ENCODE measurements around the gene CHIC2. TPM values are rescaled to one million over a fixed set of nuclear protein-coding genes. Genes with fewer than 3 reads are reported as not detected.

CHIC2 gene
- total and polyA plus RNA-seq, 2 experiments from 2014 or later: 111 to 137 TPM

DNA sequence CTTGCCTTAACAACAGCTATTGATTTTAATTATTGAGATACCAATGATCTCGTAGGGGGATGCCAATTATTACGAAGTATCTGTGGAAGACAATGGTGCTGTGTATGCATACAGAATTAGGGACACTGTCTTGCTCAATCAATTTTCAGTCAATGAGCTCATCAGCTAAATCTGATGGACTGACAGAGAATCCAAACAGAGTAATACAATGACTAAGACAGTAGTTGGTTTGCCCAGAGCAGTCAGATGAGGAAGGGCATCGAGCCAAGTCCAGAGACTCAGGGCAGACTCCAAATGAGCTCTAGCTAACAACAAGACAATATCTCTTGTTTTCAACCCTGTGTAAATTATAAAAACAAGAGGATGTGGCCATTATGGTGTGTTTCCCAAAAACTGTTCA lies 20.9 kb upstream of the CHIC2 start:
- Histone ChIP-seq H2AFZ (peak overlapping the region; percentile 41; the same call in 1 of the 2 replicates), H3K27me3 (replicated peaks; ENCODE audit: insufficient read depth) (no peaks in the 10 kb centered on the region), H3K27ac (peak overlapping the region; percentile 38; the same call in 1 of the 2 replicates), H3K9ac (0 out of 2 replicates have a peak overlapping the region, but pooled peaks have one; percentile 15), H3K4me3 (no peak overlapping the region), H3F3A (ENCODE audit: insufficient read depth) (peaks cover 38% of the 10 kb centered on the region), H4K20me1 (ENCODE audit: insufficient read depth) (no peaks in the 10 kb centered on the region), H3K4me1 (ENCODE audit: insufficient read depth) (peaks cover 29% of the 10 kb centered on the region), H3K9me2 (ENCODE audit: insufficient read depth) (no peaks in the 10 kb centered on the region), H3K9me3 (ENCODE audit: low read depth) (no peaks in the 10 kb centered on the region), H3K36me3 (ENCODE audit: low read depth) (no peaks in the 10 kb centered on the region), H3K79me2 (ENCODE audit: insufficient read depth) (no peaks in the 10 kb centered on the region), H3K4me2 (ENCODE audit: unreplicated experiment) (peak overlapping the region; percentile 62)
- TF ChIP-seq EZH2phosphoT487 (IDR thresholded peaks at IDR 0.05; ENCODE audit: insufficient read depth, low read depth): no peak
- no peak for TF ChIP-seq EZH2 (IDR thresholded peaks at IDR 0.05; ENCODE audit: insufficient read depth, poor library complexity, severe bottlenecking)
- DNase-seq: peak; percentile 95
- WGBS, 2 experiments (ENCODE audit: low coverage in 1 of 2, low lambda C conversion rate in 2 of 2, missing lambda C conversion rate in 2 of 2): 1 to 3% methylated on average over 3 of the region's 3 CpGs
- in situ Hi-C loops (cut with MboI): no loop called here

GRCh38 chr4:54082168-54082567 lies 17.8 kb upstream of the CHIC2 start:
- peaks cover 44% of the 10 kb centered on the region for H3K4me1 ChIP-seq (ENCODE audit: insufficient read depth)
- H3K4me2 ChIP-seq (ENCODE audit: unreplicated experiment): peak overlapping the region; percentile 42
- H3K9ac ChIP-seq: no peak overlapping the region
- no peaks in the 10 kb centered on the region for H4K20me1 ChIP-seq (ENCODE audit: insufficient read depth)
- in situ Hi-C loops (cut with MboI): no loop called here
- H3K9me2 ChIP-seq (ENCODE audit: insufficient read depth): no peaks in the 10 kb centered on the region
- H3K9me3 ChIP-seq (ENCODE audit: low read depth): no peaks in the 10 kb centered on the region
- H2AFZ ChIP-seq: no peak overlapping the region
- DNase-seq: peak; percentile 93
- no peaks in the 10 kb centered on the region for H3K79me2 ChIP-seq (ENCODE audit: insufficient read depth)
- no peak overlapping the region for H3K4me3 ChIP-seq
- TF ChIP-seq EZH2phosphoT487 (IDR thresholded peaks at IDR 0.05; ENCODE audit: insufficient read depth, low read depth): no peak
- no peak for TF ChIP-seq EZH2 (IDR thresholded peaks at IDR 0.05; ENCODE audit: insufficient read depth, poor library complexity, severe bottlenecking)
- no peaks in the 10 kb centered on the region for H3K36me3 ChIP-seq (ENCODE audit: low read depth)
- H3K27ac ChIP-seq: peak overlapping the region; percentile 30
- H3K27me3 ChIP-seq (replicated peaks; ENCODE audit: insufficient read depth): no peaks in the 10 kb centered on the region
- 0 to 3% methylated on average over 1 of the region's 1 CpG for WGBS, 2 experiments (ENCODE audit: low coverage in 1 of 2, low lambda C conversion rate in 2 of 2, missing lambda C conversion rate in 2 of 2)
- H3F3A ChIP-seq (ENCODE audit: insufficient read depth): peaks cover 43% of the 10 kb centered on the region

DNA sequence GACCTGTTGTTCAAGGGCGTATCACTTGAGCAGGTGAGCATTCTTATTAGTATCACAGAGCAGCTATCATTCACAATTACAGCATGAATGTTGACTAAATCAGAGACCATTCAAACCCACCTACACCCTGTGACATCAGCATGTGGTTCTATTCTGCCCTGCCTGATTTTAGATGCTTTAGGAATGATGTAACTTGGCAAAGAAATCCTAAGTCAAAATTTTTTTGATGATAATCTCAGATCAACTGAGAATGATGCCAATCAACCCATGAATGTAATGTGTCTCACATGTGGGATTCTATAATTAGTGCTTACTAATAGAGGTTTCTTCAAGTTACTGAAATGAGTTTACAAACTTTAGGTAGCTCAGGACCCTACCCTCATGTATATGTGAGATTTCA lies 13.4 kb upstream of the CHIC2 start:
- H4K20me1 ChIP-seq (ENCODE audit: insufficient read depth): no peaks in the 10 kb centered on the region
- peaks cover 56% of the 10 kb centered on the region for H3F3A ChIP-seq (ENCODE audit: insufficient read depth)
- H3K4me3 ChIP-seq: no peak overlapping the region
- TF ChIP-seq EZH2 (IDR thresholded peaks at IDR 0.05; ENCODE audit: insufficient read depth, poor library complexity, severe bottlenecking): no peak
- no peak for TF ChIP-seq EZH2phosphoT487 (IDR thresholded peaks at IDR 0.05; ENCODE audit: insufficient read depth, low read depth)
- in situ Hi-C loops (cut with MboI): no loop called here
- H3K9ac ChIP-seq: no peak overlapping the region
- H3K27me3 ChIP-seq (replicated peaks; ENCODE audit: insufficient read depth): no peaks in the 10 kb centered on the region
- H3K79me2 ChIP-seq (ENCODE audit: insufficient read depth): no peaks in the 10 kb centered on the region
- H3K9me3 ChIP-seq (ENCODE audit: low read depth): no peaks in the 10 kb centered on the region
- no peaks in the 10 kb centered on the region for H3K36me3 ChIP-seq (ENCODE audit: low read depth)
- no peaks in the 10 kb centered on the region for H3K9me2 ChIP-seq (ENCODE audit: insufficient read depth)
- H3K4me2 ChIP-seq (ENCODE audit: unreplicated experiment): peak overlapping the region; percentile 52
- peaks cover 64% of the 10 kb centered on the region for H3K4me1 ChIP-seq (ENCODE audit: insufficient read depth)
- WGBS, 2 experiments (ENCODE audit: low coverage in 1 of 2, low lambda C conversion rate in 2 of 2, missing lambda C conversion rate in 2 of 2): 84 to 89% methylated on average over 1 of the region's 1 CpG
- no peak overlapping the region for H2AFZ ChIP-seq
- peak; percentile 65 for DNase-seq
- H3K27ac ChIP-seq: 0 out of 2 replicates have a peak overlapping the region, but pooled peaks have one; percentile 6

GRCh38 chr4:54076673-54077072 lies 12.3 kb upstream of the CHIC2 start:
- Histone ChIP-seq H3K9me3 (ENCODE audit: low read depth) (no peaks in the 10 kb centered on the region), H3K36me3 (ENCODE audit: low read depth) (no peaks in the 10 kb centered on the region), H3K27me3 (replicated peaks; ENCODE audit: insufficient read depth) (no peaks in the 10 kb centered on the region), H3K79me2 (ENCODE audit: insufficient read depth) (no peaks in the 10 kb centered on the region), H3K9ac (no peak overlapping the region), H3K9me2 (ENCODE audit: insufficient read depth) (no peaks in the 10 kb centered on the region), H3K27ac (0 out of 2 replicates have a peak overlapping the region, but pooled peaks have one; percentile 6), H3K4me1 (ENCODE audit: insufficient read depth) (peaks cover 54% of the 10 kb centered on the region), H3K4me3 (peak overlapping the region; percentile 17; the same call in 1 of the 2 replicates), H3F3A (ENCODE audit: insufficient read depth) (peaks cover 45% of the 10 kb centered on the region), H2AFZ (no peak overlapping the region), H3K4me2 (ENCODE audit: unreplicated experiment) (peak overlapping the region; percentile 52), H4K20me1 (ENCODE audit: insufficient read depth) (no peaks in the 10 kb centered on the region)
- in situ Hi-C loops (cut with MboI): no loop called here
- peak; percentile 35 for DNase-seq
- TF ChIP-seq EZH2phosphoT487 (IDR thresholded peaks at IDR 0.05; ENCODE audit: insufficient read depth, low read depth) (no peak), EZH2 (IDR thresholded peaks at IDR 0.05; ENCODE audit: insufficient read depth, poor library complexity, severe bottlenecking) (no peak)

DNA sequence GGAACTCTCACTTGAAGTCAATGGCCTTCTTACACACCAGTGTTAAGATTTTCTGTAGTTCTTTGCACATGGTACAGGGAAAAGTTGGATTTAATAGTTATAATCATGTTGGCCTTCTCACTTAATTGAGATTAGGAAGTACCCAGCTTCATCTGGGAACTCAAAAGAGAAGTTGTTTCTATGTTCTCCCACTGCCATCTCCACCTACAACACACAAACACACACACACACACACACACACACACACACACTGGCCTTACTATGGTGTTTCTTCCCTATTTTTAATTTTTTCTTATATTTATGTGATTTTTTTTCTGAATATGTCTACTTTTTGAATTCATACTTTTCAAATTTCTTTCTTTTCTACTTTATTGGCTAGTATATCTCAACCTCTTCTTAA lies 10.0 kb upstream of the CHIC2 start:
- Histone ChIP-seq H3K9me3 (ENCODE audit: low read depth) (no peaks in the 10 kb centered on the region), H3K9ac (no peak overlapping the region), H3K9me2 (ENCODE audit: insufficient read depth) (no peaks in the 10 kb centered on the region), H3K36me3 (ENCODE audit: low read depth) (no peaks in the 10 kb centered on the region), H3K27ac (no peak overlapping the region), H3K4me3 (no peak overlapping the region), H3K79me2 (ENCODE audit: insufficient read depth) (no peaks in the 10 kb centered on the region), H3F3A (ENCODE audit: insufficient read depth) (peaks cover 37% of the 10 kb centered on the region; the same call in 1 of the 2 replicates), H3K27me3 (replicated peaks; ENCODE audit: insufficient read depth) (no peaks in the 10 kb centered on the region), H3K4me1 (ENCODE audit: insufficient read depth) (peaks cover 48% of the 10 kb centered on the region), H4K20me1 (ENCODE audit: insufficient read depth) (no peaks in the 10 kb centered on the region), H2AFZ (no peak overlapping the region), H3K4me2 (ENCODE audit: unreplicated experiment) (no peak overlapping the region)
- in situ Hi-C loops (cut with MboI): no loop called here
- DNase-seq: no peak
- TF ChIP-seq EZH2 (IDR thresholded peaks at IDR 0.05; ENCODE audit: insufficient read depth, poor library complexity, severe bottlenecking): no peak
- TF ChIP-seq EZH2phosphoT487 (IDR thresholded peaks at IDR 0.05; ENCODE audit: insufficient read depth, low read depth): no peak

All from GM23248 (cell line).